ENCODE measurements around the gene SH2D7.

The SH2D7 gene

DNA sequence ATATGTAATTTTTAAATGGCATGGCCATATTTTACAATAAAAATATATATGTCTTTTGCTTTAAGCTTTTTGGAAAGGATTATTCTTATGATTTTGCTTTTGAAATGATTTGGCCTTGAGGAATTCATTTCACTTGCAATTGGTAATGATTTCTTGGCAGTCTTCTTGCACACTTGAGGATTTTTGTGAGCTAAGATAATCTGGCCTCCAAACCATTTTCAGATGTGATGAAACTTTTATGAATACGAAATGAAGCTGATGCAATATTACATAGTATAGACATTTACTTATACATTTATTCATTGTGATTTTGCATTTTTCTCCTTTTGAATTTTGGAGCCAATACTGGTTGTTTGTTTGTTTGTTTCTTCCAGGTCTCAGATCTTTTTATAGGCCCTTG is 6.4 kb upstream of the SH2D7 start:
- Histone ChIP-seq H3K4me3 (ENCODE audit: low read length in 2 of 2) (no peak overlapping the region), H3K9me3 (ENCODE audit: control insufficient read depth in 2 of 2, low read length in 2 of 2) (no peaks in the 10 kb centered on the region), H3K36me3 (ENCODE audit: control insufficient read depth in 2 of 2, insufficient read depth in 2 of 2, low read length in 2 of 2) (no peaks in the 10 kb centered on the region), H3K9ac (ENCODE audit: low read depth in 1 of 2, low read length in 2 of 2) (no peak overlapping the region), H3K27ac (ENCODE audit: low read depth in 2 of 2, low read length in 2 of 2) (no peak overlapping the region), H3K27me3 (ENCODE audit: control insufficient read depth in 2 of 2, insufficient read depth in 2 of 2, low read length in 2 of 2) (no peaks in the 10 kb centered on the region), H3K4me1 (ENCODE audit: control insufficient read depth in 2 of 2, insufficient read depth in 2 of 2, low read length in 2 of 2) (peaks cover 24 to 33% of the 10 kb centered on the region in 2 donors)

GRCh38 chr15:78087951-78088772 is 4.2 kb upstream of the SH2D7 start:
- Histone ChIP-seq H3K27ac (ENCODE audit: low read depth in 2 of 2, low read length in 2 of 2) (peak overlapping the region; percentile 61 to 66), H3K9ac (ENCODE audit: low read depth in 1 of 2, low read length in 2 of 2) (no peak overlapping the region)

DNA sequence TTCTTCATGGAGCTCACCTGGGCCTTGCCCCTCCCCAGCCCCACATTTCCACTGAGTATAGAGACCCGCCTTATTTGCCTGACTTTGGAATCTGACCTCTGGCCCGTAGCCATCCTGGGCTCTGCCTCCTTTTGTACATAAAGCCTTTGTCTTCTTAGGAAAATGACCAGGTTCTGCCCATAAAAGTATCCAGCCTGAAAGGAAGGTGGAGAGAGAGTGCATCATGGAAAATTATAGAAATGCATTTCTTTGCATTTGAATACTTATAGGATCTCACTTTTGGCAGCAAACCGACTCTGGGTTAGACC is 3.6 kb upstream of the SH2D7 start:
- no peak overlapping the region for H3K4me3 ChIP-seq (ENCODE audit: low read length in 2 of 2)
- peaks cover 20 to 22% of the 10 kb centered on the region in 2 donors for H3K4me1 ChIP-seq (ENCODE audit: control insufficient read depth in 2 of 2, insufficient read depth in 2 of 2, low read length in 2 of 2)

More at GRCh38 chr15:78087951-78088772, 4.2 kb upstream of the SH2D7 start:
- H3K4me3 ChIP-seq (ENCODE audit: low read length in 2 of 2), result no peak overlapping the region
- H3K4me1 ChIP-seq (ENCODE audit: control insufficient read depth in 2 of 2, insufficient read depth in 2 of 2, low read length in 2 of 2), result peaks cover 22% of the 10 kb centered on the region in 2 donors
- no peaks in the 10 kb centered on the region for H3K36me3 ChIP-seq (ENCODE audit: control insufficient read depth in 2 of 2, insufficient read depth in 2 of 2, low read length in 2 of 2)
- no peaks in the 10 kb centered on the region for H3K27me3 ChIP-seq (ENCODE audit: control insufficient read depth in 2 of 2, insufficient read depth in 2 of 2, low read length in 2 of 2)
- no peaks in the 10 kb centered on the region for H3K9me3 ChIP-seq (ENCODE audit: control insufficient read depth in 2 of 2, low read length in 2 of 2)

DNA sequence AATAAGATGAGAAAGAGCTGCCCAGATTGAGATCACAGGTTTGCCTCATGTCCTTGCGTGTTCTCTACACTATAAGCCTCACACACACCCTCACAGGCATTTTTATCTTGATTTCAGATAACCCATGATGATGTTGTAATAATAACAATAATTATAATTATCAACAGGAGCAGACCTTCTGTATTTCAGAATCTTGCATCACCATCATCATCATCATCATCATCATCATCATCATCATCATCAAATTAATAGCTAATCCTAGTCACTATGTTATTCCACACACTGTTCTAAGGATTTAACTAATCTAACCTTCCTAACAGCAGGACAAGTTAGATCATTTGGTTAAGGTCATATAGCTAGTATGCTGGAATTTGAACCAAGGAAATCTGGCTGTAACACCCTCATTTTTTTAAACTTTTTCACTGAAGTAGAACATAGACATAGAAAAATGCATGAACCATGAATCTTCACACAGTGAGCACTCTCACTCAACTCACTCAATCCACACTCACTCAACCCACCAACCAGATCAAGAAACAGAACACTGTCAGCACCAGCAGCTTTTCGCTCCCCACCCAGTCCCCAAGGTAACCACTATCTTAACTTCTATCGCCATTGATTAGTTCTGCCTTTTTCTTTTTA is 1.8 kb upstream of the SH2D7 start:
- Histone ChIP-seq H3K4me1 (ENCODE audit: control insufficient read depth in 2 of 2, insufficient read depth in 2 of 2, low read length in 2 of 2) (peaks cover 11 to 15% of the 10 kb centered on the region in 2 donors), H3K4me3 (ENCODE audit: low read length in 2 of 2) (no peak overlapping the region)

More for the DNA sequence above, 3.6 kb upstream of the SH2D7 start:
- Histone ChIP-seq H3K9ac (ENCODE audit: low read depth in 1 of 2, low read length in 2 of 2) (no peak overlapping the region), H3K27me3 (ENCODE audit: control insufficient read depth in 2 of 2, insufficient read depth in 2 of 2, low read length in 2 of 2) (no peaks in the 10 kb centered on the region), H3K27ac (ENCODE audit: low read depth in 2 of 2, low read length in 2 of 2) (peak overlapping the region; percentile 61 to 66), H3K9me3 (ENCODE audit: control insufficient read depth in 2 of 2, low read length in 2 of 2) (no peaks in the 10 kb centered on the region), H3K36me3 (ENCODE audit: control insufficient read depth in 2 of 2, insufficient read depth in 2 of 2, low read length in 2 of 2) (no peaks in the 10 kb centered on the region)

DNA sequence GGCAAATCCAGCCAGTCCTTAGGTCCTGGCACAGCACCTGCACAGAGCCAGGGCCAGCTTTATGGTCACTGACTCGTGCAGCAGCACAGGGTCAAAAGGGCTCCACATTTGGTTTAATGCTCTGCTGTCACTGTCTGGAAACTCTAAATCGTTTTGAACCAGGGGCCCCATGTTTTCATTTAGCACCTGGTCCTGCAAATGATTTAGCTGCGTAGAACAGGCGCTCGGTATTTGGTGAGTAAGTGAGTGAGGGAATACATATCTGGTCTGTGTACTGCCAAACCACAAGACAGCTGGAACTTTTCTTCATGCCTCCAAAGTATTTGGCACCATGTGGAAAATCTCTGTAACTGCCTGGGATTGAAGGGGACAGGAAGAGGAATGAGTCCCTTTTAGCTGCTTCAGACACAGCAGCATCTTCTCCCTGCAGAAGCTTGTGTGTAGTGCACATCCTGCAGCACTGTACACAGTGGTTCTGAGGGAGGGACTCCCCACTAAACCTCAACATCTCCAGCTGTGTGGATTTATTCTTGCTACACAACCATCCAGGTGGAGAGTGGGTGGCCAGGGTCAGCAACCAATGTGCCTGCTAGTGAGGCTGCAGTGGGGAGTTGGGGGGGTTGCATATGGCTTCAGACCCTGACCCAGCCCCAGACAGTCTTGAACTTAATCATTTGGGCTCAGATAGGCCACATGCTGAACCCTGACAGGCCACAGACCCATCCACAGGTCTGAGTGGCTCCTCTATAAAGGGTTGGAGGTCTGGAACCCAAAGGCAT is 1.1 kb downstream of the SH2D7 start:
- Histone ChIP-seq H3K4me1 (ENCODE audit: control insufficient read depth in 2 of 2, insufficient read depth in 2 of 2, low read length in 2 of 2) (peaks cover 10% of the 10 kb centered on the region in 2 donors), H3K9me3 (ENCODE audit: control insufficient read depth in 2 of 2, low read length in 2 of 2) (no peaks in the 10 kb centered on the region), H3K27me3 (ENCODE audit: control insufficient read depth in 2 of 2, insufficient read depth in 2 of 2, low read length in 2 of 2) (no peaks in the 10 kb centered on the region), H3K27ac (ENCODE audit: low read depth in 2 of 2, low read length in 2 of 2) (peak overlapping the region in 1 of 2 donors; percentile 26), H3K4me3 (ENCODE audit: low read length in 2 of 2) (no peak overlapping the region), H3K36me3 (ENCODE audit: control insufficient read depth in 2 of 2, insufficient read depth in 2 of 2, low read length in 2 of 2) (no peaks in the 10 kb centered on the region), H3K9ac (ENCODE audit: low read depth in 1 of 2, low read length in 2 of 2) (no peak overlapping the region)

More for the DNA sequence above, 1.8 kb upstream of the SH2D7 start:
- H3K27ac ChIP-seq (ENCODE audit: low read depth in 2 of 2, low read length in 2 of 2), result no peak overlapping the region
- H3K9me3 ChIP-seq (ENCODE audit: control insufficient read depth in 2 of 2, low read length in 2 of 2), result no peaks in the 10 kb centered on the region
- H3K36me3 ChIP-seq (ENCODE audit: control insufficient read depth in 2 of 2, insufficient read depth in 2 of 2, low read length in 2 of 2), result no peaks in the 10 kb centered on the region
- no peak overlapping the region for H3K9ac ChIP-seq (ENCODE audit: low read depth in 1 of 2, low read length in 2 of 2)
- no peaks in the 10 kb centered on the region for H3K27me3 ChIP-seq (ENCODE audit: control insufficient read depth in 2 of 2, insufficient read depth in 2 of 2, low read length in 2 of 2)

- Histone ChIP-seq H3K36me3 (ENCODE audit: control insufficient read depth in 2 of 2, insufficient read depth in 2 of 2, low read length in 2 of 2) (no peaks in the 10 kb centered on the region), H3K9ac (ENCODE audit: low read depth in 1 of 2, low read length in 2 of 2) (no peak overlapping the region), H3K27me3 (ENCODE audit: control insufficient read depth in 2 of 2, insufficient read depth in 2 of 2, low read length in 2 of 2) (no peaks in the 10 kb centered on the region), H3K27ac (ENCODE audit: low read depth in 2 of 2, low read length in 2 of 2) (no peak overlapping the region), H3K4me1 (ENCODE audit: control insufficient read depth in 2 of 2, insufficient read depth in 2 of 2, low read length in 2 of 2) (peaks cover under 1 to 4% of the 10 kb centered on the region in 2 donors), H3K4me3 (ENCODE audit: low read length in 2 of 2) (no peak overlapping the region), H3K9me3 (ENCODE audit: control insufficient read depth in 2 of 2, low read length in 2 of 2) (no peaks in the 10 kb centered on the region)
Observed at GRCh38 chr15:78097667-78098066, 5.3 kb downstream of the SH2D7 start.

DNA sequence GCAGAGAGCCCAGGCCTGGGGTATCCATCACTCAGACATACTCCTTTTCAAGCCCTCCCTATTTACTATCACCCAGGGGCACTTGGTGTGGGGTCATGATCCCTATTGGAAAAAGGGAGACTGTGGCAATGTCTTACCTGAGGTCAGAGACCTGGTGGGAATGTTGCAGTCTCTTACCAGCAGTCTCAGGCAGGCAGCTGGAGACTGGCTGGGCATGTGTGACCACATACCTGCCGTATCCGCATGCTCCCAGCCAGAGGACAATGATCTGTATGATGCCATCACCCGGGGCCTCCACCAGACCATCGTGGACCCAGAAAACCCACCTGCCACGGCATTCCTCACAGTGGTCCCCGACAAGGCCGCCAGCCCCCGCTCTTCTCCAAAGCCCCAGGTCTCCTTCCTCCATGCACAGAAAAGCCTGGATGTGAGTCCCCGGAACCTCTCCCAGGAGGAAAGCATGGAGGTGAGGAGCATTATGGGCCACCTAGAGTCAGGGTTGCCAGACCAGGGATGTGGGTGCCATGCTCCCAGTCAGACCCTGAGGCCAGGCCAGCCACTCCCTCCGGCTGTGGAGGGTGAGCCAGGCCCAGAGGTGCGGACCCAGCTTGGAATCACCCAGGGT is 5.9 kb downstream of the SH2D7 start:
- no peaks in the 10 kb centered on the region for H3K27me3 ChIP-seq (ENCODE audit: control insufficient read depth in 2 of 2, insufficient read depth in 2 of 2, low read length in 2 of 2)
- H3K36me3 ChIP-seq (ENCODE audit: control insufficient read depth in 2 of 2, insufficient read depth in 2 of 2, low read length in 2 of 2), result no peaks in the 10 kb centered on the region
- no peak overlapping the region for H3K9ac ChIP-seq (ENCODE audit: low read depth in 1 of 2, low read length in 2 of 2)
- no peak overlapping the region for H3K4me3 ChIP-seq (ENCODE audit: low read length in 2 of 2)
- H3K4me1 ChIP-seq (ENCODE audit: control insufficient read depth in 2 of 2, insufficient read depth in 2 of 2, low read length in 2 of 2), result peaks cover 3 to 4% of the 10 kb centered on the region in 2 donors
- H3K9me3 ChIP-seq (ENCODE audit: control insufficient read depth in 2 of 2, low read length in 2 of 2), result no peaks in the 10 kb centered on the region
- H3K27ac ChIP-seq (ENCODE audit: low read depth in 2 of 2, low read length in 2 of 2), result no peak overlapping the region

DNA sequence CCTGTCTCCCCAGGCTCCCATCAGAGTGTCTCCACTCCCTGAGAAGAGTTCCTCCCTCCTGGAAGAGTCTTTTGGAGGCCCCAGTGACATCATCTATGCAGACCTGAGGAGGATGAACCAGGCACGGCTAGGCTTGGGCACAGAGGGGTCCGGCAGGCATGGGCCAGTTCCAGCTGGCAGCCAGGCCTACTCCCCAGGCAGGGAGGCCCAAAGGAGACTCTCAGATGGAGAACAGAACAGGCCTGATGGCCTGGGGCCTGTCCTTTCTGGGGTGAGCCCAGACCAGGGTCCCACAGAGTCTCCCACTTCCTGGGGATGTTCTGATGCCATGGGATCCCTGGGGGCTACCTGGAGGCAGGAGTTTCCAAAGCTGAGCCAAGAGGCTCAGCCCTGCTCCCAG is 8.5 kb downstream of the SH2D7 start:
- Histone ChIP-seq H3K27ac (ENCODE audit: low read depth in 2 of 2, low read length in 2 of 2) (no peak overlapping the region), H3K4me3 (ENCODE audit: low read length in 2 of 2) (no peak overlapping the region), H3K27me3 (ENCODE audit: control insufficient read depth in 2 of 2, insufficient read depth in 2 of 2, low read length in 2 of 2) (no peaks in the 10 kb centered on the region), H3K9ac (ENCODE audit: low read depth in 1 of 2, low read length in 2 of 2) (no peak overlapping the region), H3K9me3 (ENCODE audit: control insufficient read depth in 2 of 2, low read length in 2 of 2) (no peaks in the 10 kb centered on the region), H3K36me3 (ENCODE audit: control insufficient read depth in 2 of 2, insufficient read depth in 2 of 2, low read length in 2 of 2) (no peaks in the 10 kb centered on the region), H3K4me1 (ENCODE audit: control insufficient read depth in 2 of 2, insufficient read depth in 2 of 2, low read length in 2 of 2) (peaks cover 0 to 10% of the 10 kb centered on the region in 2 donors)

DNA sequence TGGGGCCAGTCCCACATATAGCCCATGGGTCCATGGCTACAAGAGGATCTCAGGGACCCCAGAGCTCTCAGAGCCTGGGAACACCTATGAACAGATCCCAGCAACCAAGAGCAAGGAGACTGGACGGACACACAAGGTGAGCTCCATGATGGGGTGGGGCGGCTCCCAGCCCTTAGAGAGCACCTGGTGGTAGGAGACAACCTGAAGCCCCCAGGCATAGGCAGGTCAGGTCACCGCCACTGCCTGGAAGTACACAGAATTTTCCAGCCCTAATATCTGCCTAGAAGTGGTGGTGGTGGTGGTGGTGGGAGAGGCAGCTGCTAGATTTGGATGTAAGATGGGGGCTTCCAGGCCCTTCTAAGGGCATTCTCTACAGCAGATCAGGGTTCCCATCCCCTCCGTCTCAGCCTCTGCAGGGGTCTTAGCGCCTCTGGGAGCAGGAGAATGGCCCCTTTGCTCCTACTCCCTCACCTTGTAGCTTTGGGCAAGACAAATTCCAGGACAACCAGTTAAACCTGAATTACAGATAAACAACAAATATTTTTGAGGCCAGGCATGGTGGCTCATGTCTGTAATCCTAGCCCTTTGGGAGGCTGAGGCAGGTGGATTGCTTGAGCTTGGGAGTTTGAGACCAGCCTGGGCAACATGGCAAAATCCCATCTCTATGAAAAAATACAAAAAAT is 9.2 kb downstream of the SH2D7 start:
- Histone ChIP-seq H3K9me3 (ENCODE audit: control insufficient read depth in 2 of 2, low read length in 2 of 2) (no peaks in the 10 kb centered on the region), H3K36me3 (ENCODE audit: control insufficient read depth in 2 of 2, insufficient read depth in 2 of 2, low read length in 2 of 2) (no peaks in the 10 kb centered on the region), H3K27ac (ENCODE audit: low read depth in 2 of 2, low read length in 2 of 2) (no peak overlapping the region), H3K4me3 (ENCODE audit: low read length in 2 of 2) (no peak overlapping the region), H3K4me1 (ENCODE audit: control insufficient read depth in 2 of 2, insufficient read depth in 2 of 2, low read length in 2 of 2) (peaks cover 0 to 10% of the 10 kb centered on the region in 2 donors), H3K9ac (ENCODE audit: low read depth in 1 of 2, low read length in 2 of 2) (no peak overlapping the region), H3K27me3 (ENCODE audit: control insufficient read depth in 2 of 2, insufficient read depth in 2 of 2, low read length in 2 of 2) (no peaks in the 10 kb centered on the region)

Measured in mucosa of rectum (tissue), 2 donors.